Mucosa of descending colon (tissue), 3 donors: Measurements from ENCODE around the gene AP4B1. TPM values are rescaled to one million over a fixed set of nuclear protein-coding genes. Genes with fewer than 3 reads are reported as not detected.

Source experiments
- ATAC-seq: fragments of 200-7000 bp; cut with Tn5 transposase; one replicate; pipeline ENCODE4 v1.9.1; 2020; ENCODE audit warnings: mild to moderate bottlenecking, moderate library complexity
- DNase-seq, 3 donors: peaks; one replicate each; pipeline ENCODE4 v3.0.0-alpha.2; 2020
- H3K36me3 ChIP-seq: fragments of 200-600 bp; one replicate; pipeline ENCODE4 v1.8.0; 2021; ENCODE audit warnings: low read depth, mild to moderate bottlenecking
- H3K4me1 ChIP-seq: fragments of 200-600 bp; one replicate; pipeline ENCODE4 v1.8.0; 2021; ENCODE audit warnings: low read depth, mild to moderate bottlenecking
- H3K4me3 ChIP-seq: fragments of 200-600 bp; one replicate; pipeline ENCODE4 v1.8.0; 2021; ENCODE audit warnings: mild to moderate bottlenecking
- H3K9me3 ChIP-seq: fragments of 200-600 bp; one replicate; pipeline ENCODE4 v1.8.0; 2021; ENCODE audit warnings: mild to moderate bottlenecking
- CTCF ChIP-seq: fragments of 200-600 bp; IDR thresholded peaks from one replicate; pipeline ENCODE4 v1.8.0; 2022; ENCODE audit warnings: antibody characterized with exemption, mild to moderate bottlenecking
- intact Hi-C, 2 donors: fragments of 100-400 bp; cut with DNase I in 1 of 2; cut with micrococcal nuclease in 1 of 2; formaldehyde crosslinking; loops; one replicate each; pipeline versions ENCODE4 v1.11.0 to v1.11.1; 2022; cut with DNase I, micrococcal nuclease
- total RNA-seq, 3 donors: library from RNA; stranded (reverse); fragmentation: NEBNext Ultra II Directional in 2 of 3; extraction: Animal tissue kit (Norgen Biotek cat#: 25700) in 2 of 3; gene quantifications; one replicate each; pipeline versions ENCODE4 v1.2.1 to v1.2.4, GENCODE V29; 2021 to 2023
- donor health status: DM: no; HTN: no; CAD: no; lungs with moderate emphysema.
- donor health status: DM: no; HTN: no; CAD: no.
- donor health status: DM: no; HTN: yes; CAD: no.

The AP4B1 gene
- total RNA-seq, 3 donors from 2014 or later, result 26.6 to 40.0 (median 28.7) TPM

- Histone ChIP-seq H3K36me3 (no peaks in the 10 kb centered on the region), H3K4me3 (no peak overlapping the region), H3K9me3 (no peaks in the 10 kb centered on the region), H3K4me1 (peaks cover 21% of the 10 kb centered on the region)
- no peak for TF ChIP-seq CTCF
- ATAC-seq (no peak), DNase-seq (no peak)
- intact Hi-C loops, result no loop called here
Observed at GRCh38 chr1:113935970-113936369, 31.4 kb upstream of the AP4B1 start.

- Histone ChIP-seq H3K9me3 (no peaks in the 10 kb centered on the region), H3K4me3 (no peak overlapping the region), H3K36me3 (no peaks in the 10 kb centered on the region), H3K4me1 (peaks cover 21% of the 10 kb centered on the region)
- intact Hi-C loops, result no loop called here
- TF ChIP-seq CTCF, result no peak
- DNase-seq (no peak), ATAC-seq (no peak)
Observed at GRCh38 chr1:113935176-113935575, 30.6 kb upstream of the AP4B1 start.

GRCh38 chr1:113934511-113935055 lies 30.0 kb upstream of the AP4B1 start:
- Histone ChIP-seq H3K4me1 (peaks cover 19% of the 10 kb centered on the region), H3K9me3 (no peaks in the 10 kb centered on the region), H3K36me3 (no peaks in the 10 kb centered on the region), H3K4me3 (no peak overlapping the region)
- no peak for TF ChIP-seq CTCF
- DNase-seq, result no peak
- intact Hi-C loops, result no loop called here
- no peak for ATAC-seq

GRCh38 chr1:113934006-113934405 lies 29.4 kb upstream of the AP4B1 start:
- peaks cover 16% of the 10 kb centered on the region for H3K4me1 ChIP-seq

GRCh38 chr1:113931451-113931851 lies 26.9 kb upstream of the AP4B1 start:
- no peak for TF ChIP-seq CTCF
- ATAC-seq, result peak; percentile 10
- Histone ChIP-seq H3K4me3 (no peak overlapping the region), H3K9me3 (no peaks in the 10 kb centered on the region), H3K4me1 (peaks cover 18% of the 10 kb centered on the region), H3K36me3 (no peaks in the 10 kb centered on the region)
- DNase-seq, result no peak
- intact Hi-C loops, result no loop called here

More at GRCh38 chr1:113934006-113934405, 29.4 kb upstream of the AP4B1 start:
- H3K4me3 ChIP-seq, result no peak overlapping the region
- no peaks in the 10 kb centered on the region for H3K9me3 ChIP-seq
- DNase-seq (no peak), ATAC-seq (no peak)
- no peaks in the 10 kb centered on the region for H3K36me3 ChIP-seq
- no peak for TF ChIP-seq CTCF
- intact Hi-C loops, result no loop called here
